ENCODE data around the gene OTUB1.
"Not testable (repeated sequence)": the region's sequence is repeated elsewhere in the genome, so short reads cannot be mapped to it uniquely, and the experiment has no call there.

The OTUB1 gene

DNA sequence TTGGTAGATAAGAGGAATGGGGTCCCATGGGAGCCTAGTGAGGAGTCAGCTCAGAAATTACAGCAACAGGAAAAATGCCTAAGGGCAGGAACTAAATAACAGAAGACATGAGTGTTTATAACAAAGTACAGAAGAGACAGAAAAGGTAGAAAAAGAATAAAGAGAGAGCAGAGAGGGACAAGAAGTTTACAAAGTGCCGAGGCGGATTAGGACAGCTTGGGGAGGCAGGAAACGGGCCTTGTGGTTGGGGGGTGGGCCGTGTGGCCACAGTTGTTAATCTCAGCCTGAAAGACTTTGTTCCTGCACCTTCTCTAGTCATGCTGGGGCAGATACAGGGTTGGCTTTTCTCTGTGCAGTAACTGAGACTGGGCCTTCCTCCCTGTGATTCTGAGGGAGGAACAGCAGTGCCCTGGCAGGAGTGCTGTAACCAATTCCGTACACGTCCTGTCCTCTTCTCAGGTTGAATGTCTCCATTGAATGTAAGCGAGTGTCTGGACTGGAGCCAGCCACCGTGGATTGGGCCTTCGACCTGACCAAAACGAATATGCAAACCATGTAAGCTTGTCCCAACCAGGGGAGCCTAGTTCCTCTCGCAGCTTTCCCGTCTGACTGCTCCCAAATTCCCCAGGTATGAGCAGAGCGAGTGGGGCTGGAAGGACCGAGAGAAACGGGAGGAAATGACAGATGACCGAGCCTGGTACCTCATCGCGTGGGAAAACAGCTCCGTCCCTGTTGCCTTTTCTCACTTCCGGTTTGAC, 34.3 kb upstream of the OTUB1 start:
- no peak overlapping the region for H3K4me3 ChIP-seq (ENCODE audit: low read depth, low read length)
- H3K27ac ChIP-seq (ENCODE audit: low read depth, low read length) = no peak overlapping the region
- H3K36me3 ChIP-seq (ENCODE audit: control insufficient read depth, insufficient read depth, low read length) = peaks cover 67% of the 10 kb centered on the region
- no peaks in the 10 kb centered on the region for H3K27me3 ChIP-seq (ENCODE audit: control insufficient read depth, insufficient read depth, low read length)
- H3K9me3 ChIP-seq (ENCODE audit: control insufficient read depth, insufficient read depth, low read depth, low read length) = no peaks in the 10 kb centered on the region
- no peaks in the 10 kb centered on the region for H3K4me1 ChIP-seq (ENCODE audit: control insufficient read depth, insufficient read depth, low read length)
- H3K9ac ChIP-seq (ENCODE audit: low read length) = peak overlapping the region; percentile 0

DNA sequence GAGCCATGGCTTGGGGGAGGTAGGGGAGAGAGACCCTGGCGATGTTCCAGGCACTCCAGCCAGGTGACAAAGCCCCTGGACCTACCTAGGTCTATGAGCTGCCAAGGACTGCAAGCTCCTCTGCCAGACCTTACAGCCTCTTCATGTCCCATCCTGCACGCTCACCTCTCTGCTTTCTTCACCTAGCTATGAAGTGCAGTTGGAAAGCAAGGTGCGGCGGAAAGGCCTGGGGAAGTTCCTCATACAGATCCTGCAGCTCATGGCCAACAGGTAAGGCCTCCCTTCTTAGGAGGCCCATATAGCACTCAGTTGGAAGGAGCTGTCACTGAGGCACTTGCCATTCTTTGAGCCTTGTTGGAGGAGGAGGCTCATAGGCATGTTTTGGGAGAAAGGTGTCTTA, 33.7 kb upstream of the OTUB1 start:
- H3K27me3 ChIP-seq (ENCODE audit: control insufficient read depth, insufficient read depth, low read length) = no peaks in the 10 kb centered on the region
- peaks cover 68% of the 10 kb centered on the region for H3K36me3 ChIP-seq (ENCODE audit: control insufficient read depth, insufficient read depth, low read length)

DNA sequence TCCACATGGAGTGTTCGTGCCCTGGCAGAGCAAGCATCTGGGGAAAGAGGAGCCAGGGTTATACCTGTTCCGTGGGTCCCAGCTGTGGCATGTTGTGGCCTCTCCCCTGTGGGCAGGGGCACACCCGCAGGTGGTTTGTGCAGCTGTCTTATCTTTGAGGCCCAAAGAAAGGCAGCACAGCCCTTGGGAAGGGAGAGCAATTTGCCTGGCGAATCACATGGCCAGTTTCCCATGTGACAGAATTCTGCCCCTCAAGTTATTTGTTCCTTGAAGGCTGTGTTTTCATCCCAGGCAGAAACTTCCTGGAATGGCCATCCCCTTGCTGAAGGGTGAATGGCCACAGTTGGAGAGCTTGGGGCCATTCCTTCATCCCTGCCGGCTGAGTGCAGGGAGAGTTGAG, 28.2 kb upstream of the OTUB1 start:
- Histone ChIP-seq H3K9ac (ENCODE audit: low read length) (no peak overlapping the region), H3K9me3 (ENCODE audit: control insufficient read depth, insufficient read depth, low read depth, low read length) (no peaks in the 10 kb centered on the region), H3K27ac (ENCODE audit: low read depth, low read length) (no peak overlapping the region), H3K36me3 (ENCODE audit: control insufficient read depth, insufficient read depth, low read length) (peaks cover 42% of the 10 kb centered on the region), H3K27me3 (ENCODE audit: control insufficient read depth, insufficient read depth, low read length) (no peaks in the 10 kb centered on the region), H3K4me1 (ENCODE audit: control insufficient read depth, insufficient read depth, low read length) (peaks cover 7% of the 10 kb centered on the region), H3K4me3 (ENCODE audit: low read depth, low read length) (no peak overlapping the region)

More for the DNA sequence above, 33.7 kb upstream of the OTUB1 start:
- no peaks in the 10 kb centered on the region for H3K9me3 ChIP-seq (ENCODE audit: control insufficient read depth, insufficient read depth, low read depth, low read length)
- no peak overlapping the region for H3K4me3 ChIP-seq (ENCODE audit: low read depth, low read length)
- no peaks in the 10 kb centered on the region for H3K4me1 ChIP-seq (ENCODE audit: control insufficient read depth, insufficient read depth, low read length)
- H3K27ac ChIP-seq (ENCODE audit: low read depth, low read length) = no peak overlapping the region
- H3K9ac ChIP-seq (ENCODE audit: low read length) = no peak overlapping the region

DNA sequence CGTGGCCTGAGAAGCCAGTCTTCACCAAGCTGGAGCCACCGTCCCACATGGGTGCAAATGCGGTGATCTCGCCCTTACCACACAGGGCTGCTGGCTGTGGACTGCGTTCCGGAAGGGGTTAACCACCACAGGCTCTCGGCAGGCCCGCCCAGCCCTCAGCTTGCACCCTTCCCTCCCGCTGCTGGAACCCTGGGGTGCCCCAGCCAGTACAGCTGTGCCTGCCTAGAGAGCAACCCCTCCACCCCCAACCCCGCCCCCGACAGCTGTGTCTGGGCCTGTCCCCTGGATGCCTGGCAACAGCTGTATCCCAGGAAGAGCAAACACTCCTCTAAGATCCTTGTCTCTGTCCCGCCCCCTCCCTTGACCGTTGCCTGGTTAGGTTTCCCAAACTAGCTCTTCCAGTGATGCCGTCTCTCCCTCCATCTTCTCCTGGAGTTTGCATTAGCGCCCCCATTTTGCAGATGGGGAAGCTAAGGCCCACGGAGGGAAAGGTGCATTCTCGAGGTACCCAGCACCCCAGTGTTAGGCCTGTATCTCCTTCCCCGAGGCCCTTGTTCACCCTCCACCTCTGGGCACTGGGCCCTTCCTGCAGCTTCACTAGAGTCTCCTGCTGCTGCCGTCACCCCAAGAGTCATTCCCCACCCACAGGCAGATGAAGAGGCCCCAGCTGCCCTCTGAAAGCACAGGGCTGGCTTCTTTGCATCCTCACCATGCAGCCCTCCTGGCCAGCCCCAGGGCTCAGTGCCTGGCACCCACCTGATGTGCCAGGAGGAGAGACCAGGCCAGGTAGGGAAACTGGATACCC, 24.4 kb upstream of the OTUB1 start:
- Histone ChIP-seq H3K36me3 (ENCODE audit: control insufficient read depth, insufficient read depth, low read length) (peaks cover 8% of the 10 kb centered on the region; the same call in 1 of the 2 replicates), H3K9ac (ENCODE audit: low read length) (peak overlapping the region; percentile 15), H3K27ac (ENCODE audit: low read depth, low read length) (no peak overlapping the region), H3K9me3 (ENCODE audit: control insufficient read depth, insufficient read depth, low read depth, low read length) (no peaks in the 10 kb centered on the region), H3K4me3 (ENCODE audit: low read depth, low read length) (no peak overlapping the region), H3K4me1 (ENCODE audit: control insufficient read depth, insufficient read depth, low read length) (peaks cover 7% of the 10 kb centered on the region), H3K27me3 (ENCODE audit: control insufficient read depth, insufficient read depth, low read length) (no peaks in the 10 kb centered on the region)

DNA sequence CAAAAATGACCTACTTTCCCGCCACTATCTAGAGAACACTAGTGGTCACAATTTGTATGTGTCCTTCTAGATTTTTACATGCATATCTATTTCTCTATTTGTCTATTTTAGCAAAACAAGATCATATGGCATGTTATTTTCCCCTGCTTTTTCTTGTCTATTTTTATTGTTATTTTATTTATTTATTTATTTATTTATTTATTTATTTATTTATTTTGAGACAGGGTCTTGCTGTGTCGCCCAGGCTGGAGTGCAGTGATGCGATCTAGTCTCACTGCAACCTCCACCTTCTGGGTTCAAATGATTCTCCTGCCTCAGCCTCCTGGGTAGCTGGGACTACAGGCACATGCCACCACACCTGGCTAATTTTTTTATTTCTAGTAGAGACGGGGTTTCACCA, 22.3 kb upstream of the OTUB1 start:
- H3K4me1 ChIP-seq (ENCODE audit: control insufficient read depth, insufficient read depth, low read length); H3K36me3 ChIP-seq (ENCODE audit: control insufficient read depth, insufficient read depth, low read length); H3K9me3 ChIP-seq (ENCODE audit: control insufficient read depth, insufficient read depth, low read depth, low read length); H3K4me3 ChIP-seq (ENCODE audit: low read depth, low read length); H3K9ac ChIP-seq (ENCODE audit: low read length); H3K27me3 ChIP-seq (ENCODE audit: control insufficient read depth, insufficient read depth, low read length); H3K27ac ChIP-seq (ENCODE audit: low read depth, low read length): not testable (repeated sequence)

DNA sequence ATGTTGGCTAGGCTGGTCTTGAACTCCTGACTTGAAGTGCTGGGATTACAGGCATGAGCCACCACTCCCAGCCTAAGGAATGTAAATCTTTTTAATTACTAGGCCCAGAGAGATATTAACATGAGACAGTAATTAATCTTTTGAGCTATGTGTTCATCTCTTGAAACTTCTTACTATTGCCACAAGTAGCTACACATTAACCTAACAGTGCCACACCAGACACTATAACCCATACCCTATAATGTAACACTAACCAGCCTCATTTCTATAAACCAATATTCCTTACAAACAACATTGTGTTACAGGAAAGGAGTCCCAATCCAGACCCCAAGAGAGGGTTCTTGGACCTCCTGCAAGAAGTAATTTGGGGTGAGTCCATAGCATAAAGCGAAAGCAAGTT, 19.8 kb upstream of the OTUB1 start:
- Histone ChIP-seq H3K4me1 (ENCODE audit: control insufficient read depth, insufficient read depth, low read length) (peaks cover 4% of the 10 kb centered on the region), H3K9ac (ENCODE audit: low read length) (no peak overlapping the region), H3K9me3 (ENCODE audit: control insufficient read depth, insufficient read depth, low read depth, low read length) (no peaks in the 10 kb centered on the region), H3K27me3 (ENCODE audit: control insufficient read depth, insufficient read depth, low read length) (peaks cover 9% of the 10 kb centered on the region; the same call in 1 of the 2 replicates), H3K4me3 (ENCODE audit: low read depth, low read length) (no peak overlapping the region), H3K36me3 (ENCODE audit: control insufficient read depth, insufficient read depth, low read length) (no peaks in the 10 kb centered on the region), H3K27ac (ENCODE audit: low read depth, low read length) (no peak overlapping the region)

DNA sequence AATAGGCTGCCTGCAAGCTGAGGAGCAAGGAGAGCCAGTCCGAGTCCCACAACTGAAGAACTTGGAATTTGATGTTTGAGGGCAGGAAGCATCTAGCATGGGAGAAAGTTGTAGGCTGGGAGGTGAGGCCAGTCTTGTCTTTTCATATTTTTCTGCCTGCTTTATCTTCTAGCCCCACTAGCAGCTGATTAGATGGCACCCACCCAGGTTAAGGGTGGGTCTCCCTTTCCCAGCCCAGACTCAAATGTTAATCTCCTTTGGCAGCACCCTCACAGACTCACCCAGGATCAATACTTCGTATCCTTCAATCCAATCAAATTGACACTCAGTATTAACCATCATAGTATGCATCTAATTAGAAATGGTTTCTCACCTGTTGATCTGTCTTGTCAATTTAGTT, 16.8 kb upstream of the OTUB1 start:
- no peak overlapping the region for H3K9ac ChIP-seq (ENCODE audit: low read length)
- H3K36me3 ChIP-seq (ENCODE audit: control insufficient read depth, insufficient read depth, low read length) = no peaks in the 10 kb centered on the region
- H3K27me3 ChIP-seq (ENCODE audit: control insufficient read depth, insufficient read depth, low read length) = peaks cover 14% of the 10 kb centered on the region; the same call in 1 of the 2 replicates
- H3K9me3 ChIP-seq (ENCODE audit: control insufficient read depth, insufficient read depth, low read depth, low read length) = no peaks in the 10 kb centered on the region
- no peak overlapping the region for H3K4me3 ChIP-seq (ENCODE audit: low read depth, low read length)
- no peaks in the 10 kb centered on the region for H3K4me1 ChIP-seq (ENCODE audit: control insufficient read depth, insufficient read depth, low read length)
- no peak overlapping the region for H3K27ac ChIP-seq (ENCODE audit: low read depth, low read length)

DNA sequence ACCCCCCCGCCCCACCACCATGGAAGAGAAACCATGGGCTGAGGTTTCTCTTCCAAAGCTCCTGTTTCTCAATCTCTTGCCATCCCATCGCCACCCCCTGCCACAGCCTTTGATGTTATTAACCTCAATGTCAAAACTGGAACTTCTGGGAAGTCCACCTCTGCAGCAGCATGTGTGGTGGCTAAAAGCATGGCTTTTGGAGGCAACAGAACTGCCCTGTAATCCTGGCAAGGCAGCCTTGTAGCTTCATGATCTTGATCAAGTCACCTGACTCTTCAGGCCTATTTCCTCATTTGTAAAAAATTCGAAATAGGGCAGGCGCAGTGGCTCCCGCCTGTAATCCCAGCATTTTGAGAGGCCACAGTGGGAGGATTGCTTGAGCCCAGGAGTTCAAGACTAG, 15.3 kb upstream of the OTUB1 start:
- Histone ChIP-seq H3K9me3 (ENCODE audit: control insufficient read depth, insufficient read depth, low read depth, low read length) (no peaks in the 10 kb centered on the region), H3K9ac (ENCODE audit: low read length) (no peak overlapping the region), H3K36me3 (ENCODE audit: control insufficient read depth, insufficient read depth, low read length) (peaks cover 1% of the 10 kb centered on the region; the same call in 1 of the 2 replicates), H3K27me3 (ENCODE audit: control insufficient read depth, insufficient read depth, low read length) (peaks cover 14% of the 10 kb centered on the region; the same call in 1 of the 2 replicates), H3K4me1 (ENCODE audit: control insufficient read depth, insufficient read depth, low read length) (peaks cover 2% of the 10 kb centered on the region), H3K4me3 (ENCODE audit: low read depth, low read length) (no peak overlapping the region), H3K27ac (ENCODE audit: low read depth, low read length) (no peak overlapping the region)

DNA sequence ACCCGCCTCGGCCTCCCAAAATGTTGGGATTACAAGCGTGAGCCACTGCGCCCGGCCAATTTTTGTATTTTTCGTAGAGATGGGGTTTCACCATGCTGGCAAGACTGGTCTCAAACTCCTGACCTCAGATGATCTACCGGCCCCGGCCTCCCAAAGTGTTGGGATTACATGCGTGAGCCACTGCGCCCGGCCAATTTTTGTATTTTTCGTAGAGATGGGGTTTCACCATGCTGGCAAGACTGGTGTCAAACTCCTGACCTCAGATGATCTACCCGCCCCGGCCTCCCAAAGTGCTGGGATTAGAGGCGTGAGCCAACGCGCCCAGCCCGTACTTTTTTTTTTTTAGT, 12.4 kb upstream of the OTUB1 start:
- Histone ChIP-seq H3K27me3 (ENCODE audit: control insufficient read depth, insufficient read depth, low read length) (peaks cover 14% of the 10 kb centered on the region; the same call in 1 of the 2 replicates), H3K4me1 (ENCODE audit: control insufficient read depth, insufficient read depth, low read length) (peaks cover 21% of the 10 kb centered on the region)
- not testable (repeated sequence) for H3K4me3 ChIP-seq (ENCODE audit: low read depth, low read length); H3K9ac ChIP-seq (ENCODE audit: low read length); H3K9me3 ChIP-seq (ENCODE audit: control insufficient read depth, insufficient read depth, low read depth, low read length); H3K27ac ChIP-seq (ENCODE audit: low read depth, low read length); H3K36me3 ChIP-seq (ENCODE audit: control insufficient read depth, insufficient read depth, low read length)

DNA sequence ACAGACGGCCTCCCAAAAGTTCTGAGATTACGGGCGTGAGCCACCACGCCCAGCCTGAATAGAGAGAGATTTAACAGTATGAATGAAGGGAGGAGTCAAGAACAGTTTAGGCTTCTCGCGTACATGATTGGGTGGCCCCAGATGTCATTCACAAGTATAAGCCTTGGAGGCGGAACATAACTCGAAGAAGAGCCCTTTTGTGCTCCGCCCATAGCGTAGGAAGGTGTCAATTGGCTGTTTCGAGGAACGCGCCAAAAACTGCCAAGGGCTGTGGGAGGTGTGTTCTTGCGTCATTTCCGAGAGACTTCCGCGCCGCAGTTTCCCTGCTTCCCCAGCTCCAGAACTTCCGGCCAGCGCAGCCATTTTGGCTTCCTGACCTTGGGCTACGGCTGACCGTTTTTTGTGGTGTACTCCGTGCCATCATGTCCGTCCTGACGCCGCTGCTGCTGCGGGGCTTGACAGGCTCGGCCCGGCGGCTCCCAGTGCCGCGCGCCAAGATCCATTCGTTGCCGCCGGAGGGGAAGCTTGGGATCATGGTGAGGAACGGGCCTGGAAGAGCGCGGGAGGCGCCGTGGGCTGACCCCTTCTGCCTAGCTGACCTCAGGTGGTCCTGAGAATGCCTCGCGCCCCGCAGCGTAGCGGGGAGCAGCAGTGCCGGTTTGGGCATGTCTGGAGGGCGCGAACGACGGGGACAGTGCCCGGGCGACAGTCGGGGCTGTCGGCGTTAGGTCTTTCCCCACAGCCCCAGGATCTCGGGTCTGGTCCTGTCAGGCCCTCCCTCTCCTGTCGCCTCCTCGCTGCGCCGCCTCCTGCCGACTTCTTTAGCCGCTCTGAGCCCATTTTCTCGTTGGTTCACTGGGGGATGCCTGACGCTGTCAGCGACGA, 11.7 kb upstream of the OTUB1 start, which contains the start of gene COX8A:
TSS of gene COX8A (plus strand) at position 362 of the 885 bp plus-strand sequence. CDS start at position 423, 61 bp downstream.
- Histone ChIP-seq H3K9me3 (ENCODE audit: control insufficient read depth, insufficient read depth, low read depth, low read length) (no peaks in the 10 kb centered on the region), H3K4me1 (ENCODE audit: control insufficient read depth, insufficient read depth, low read length) (peaks cover 26% of the 10 kb centered on the region), H3K27me3 (ENCODE audit: control insufficient read depth, insufficient read depth, low read length) (peaks cover 13% of the 10 kb centered on the region; the same call in 1 of the 2 replicates), H3K9ac (ENCODE audit: low read length) (peak within 1 kb of the TSS; percentile 94), H3K36me3 (ENCODE audit: control insufficient read depth, insufficient read depth, low read length) (peaks cover 9% of the 10 kb centered on the region), H3K27ac (ENCODE audit: low read depth, low read length) (peak within 1 kb of the TSS; percentile 83), H3K4me3 (ENCODE audit: low read depth, low read length) (peak within 1 kb of the TSS; percentile 96)

Measured in HUES6 (cell line).